Measurements from ENCODE around the gene GSAP. TPM values are rescaled to one million over a fixed set of nuclear protein-coding genes. Genes with fewer than 3 reads are reported as not detected.
"Not testable (repeated sequence)": the region's sequence is repeated elsewhere in the genome, so short reads cannot be mapped to it uniquely, and the experiment has no call there.

GSAP gene, protein sequence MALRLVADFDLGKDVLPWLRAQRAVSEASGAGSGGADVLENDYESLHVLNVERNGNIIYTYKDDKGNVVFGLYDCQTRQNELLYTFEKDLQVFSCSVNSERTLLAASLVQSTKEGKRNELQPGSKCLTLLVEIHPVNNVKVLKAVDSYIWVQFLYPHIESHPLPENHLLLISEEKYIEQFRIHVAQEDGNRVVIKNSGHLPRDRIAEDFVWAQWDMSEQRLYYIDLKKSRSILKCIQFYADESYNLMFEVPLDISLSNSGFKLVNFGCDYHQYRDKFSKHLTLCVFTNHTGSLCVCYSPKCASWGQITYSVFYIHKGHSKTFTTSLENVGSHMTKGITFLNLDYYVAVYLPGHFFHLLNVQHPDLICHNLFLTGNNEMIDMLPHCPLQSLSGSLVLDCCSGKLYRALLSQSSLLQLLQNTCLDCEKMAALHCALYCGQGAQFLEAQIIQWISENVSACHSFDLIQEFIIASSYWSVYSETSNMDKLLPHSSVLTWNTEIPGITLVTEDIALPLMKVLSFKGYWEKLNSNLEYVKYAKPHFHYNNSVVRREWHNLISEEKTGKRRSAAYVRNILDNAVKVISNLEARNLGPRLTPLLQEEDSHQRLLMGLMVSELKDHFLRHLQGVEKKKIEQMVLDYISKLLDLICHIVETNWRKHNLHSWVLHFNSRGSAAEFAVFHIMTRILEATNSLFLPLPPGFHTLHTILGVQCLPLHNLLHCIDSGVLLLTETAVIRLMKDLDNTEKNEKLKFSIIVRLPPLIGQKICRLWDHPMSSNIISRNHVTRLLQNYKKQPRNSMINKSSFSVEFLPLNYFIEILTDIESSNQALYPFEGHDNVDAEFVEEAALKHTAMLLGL
- total RNA-seq: 10 to 100 TPM in 4 of 7 donors, 1 to 10 TPM in 3; 7.4 to 19.4 (median 11.2) TPM
- polyA plus RNA-seq: 10 to 100 TPM in 1 of 2 donors, 1 to 10 TPM in 1; 4.0 to 11.2 TPM
- long read RNA-seq, donor 1, partial matches to known transcripts: 6 of 14 reads
- long read RNA-seq, donor 1, other reads (novel, unspliced or antisense): 7 of 14 reads
- long read RNA-seq, donor 2, partial matches to known transcripts: 0 of 1 reads
- long read RNA-seq, donor 2, other reads (novel, unspliced or antisense): 0 of 1 reads
- long read RNA-seq, donor 3, transcript GSAP-201 (31 exons, 3,251 nt): major isoform, 7 of 14 reads
- long read RNA-seq, donor 3, partial matches to known transcripts: 0 of 14 reads
- long read RNA-seq, donor 3, other reads (novel, unspliced or antisense): 7 of 14 reads

- no peaks in the 10 kb centered on the region for H3K27me3 ChIP-seq
- TF ChIP-seq POLR2A (IDR thresholded peaks at IDR 0.05) (no peak), EP300 (IDR thresholded peaks at IDR 0.05) (no peak)
- TF ChIP-seq, protein P1, sequence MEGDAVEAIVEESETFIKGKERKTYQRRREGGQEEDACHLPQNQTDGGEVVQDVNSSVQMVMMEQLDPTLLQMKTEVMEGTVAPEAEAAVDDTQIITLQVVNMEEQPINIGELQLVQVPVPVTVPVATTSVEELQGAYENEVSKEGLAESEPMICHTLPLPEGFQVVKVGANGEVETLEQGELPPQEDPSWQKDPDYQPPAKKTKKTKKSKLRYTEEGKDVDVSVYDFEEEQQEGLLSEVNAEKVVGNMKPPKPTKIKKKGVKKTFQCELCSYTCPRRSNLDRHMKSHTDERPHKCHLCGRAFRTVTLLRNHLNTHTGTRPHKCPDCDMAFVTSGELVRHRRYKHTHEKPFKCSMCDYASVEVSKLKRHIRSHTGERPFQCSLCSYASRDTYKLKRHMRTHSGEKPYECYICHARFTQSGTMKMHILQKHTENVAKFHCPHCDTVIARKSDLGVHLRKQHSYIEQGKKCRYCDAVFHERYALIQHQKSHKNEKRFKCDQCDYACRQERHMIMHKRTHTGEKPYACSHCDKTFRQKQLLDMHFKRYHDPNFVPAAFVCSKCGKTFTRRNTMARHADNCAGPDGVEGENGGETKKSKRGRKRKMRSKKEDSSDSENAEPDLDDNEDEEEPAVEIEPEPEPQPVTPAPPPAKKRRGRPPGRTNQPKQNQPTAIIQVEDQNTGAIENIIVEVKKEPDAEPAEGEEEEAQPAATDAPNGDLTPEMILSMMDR (IDR thresholded peaks at IDR 0.05): no peak
- peak within 1 kb of the TSS; percentile 41 to 48 for H3K27ac ChIP-seq
- intact Hi-C loops (cut with DNase I): no loop called here
- H3K9me3 ChIP-seq: no peaks in the 10 kb centered on the region
- WGBS, 3 donors: 0 to 3% (median 1%) methylated on average over 21 to 93 of the region's 93 CpGs
- H3K4me3 ChIP-seq: peak within 1 kb of the TSS; percentile 77
- DNase-seq: peak; percentile 47 to 68 (median 56)
- no peaks in the 10 kb centered on the region for H3K36me3 ChIP-seq
- no peaks in the 10 kb centered on the region for H3K4me1 ChIP-seq (ENCODE audit: insufficient read depth)
These were observed at the start of gene GSAP for GRCh38 chr7:77415823-77416620. Gene GSAP (minus strand): TSS chr7:77416349. CDS start chr7:77416321, 28 bp downstream.

DNA sequence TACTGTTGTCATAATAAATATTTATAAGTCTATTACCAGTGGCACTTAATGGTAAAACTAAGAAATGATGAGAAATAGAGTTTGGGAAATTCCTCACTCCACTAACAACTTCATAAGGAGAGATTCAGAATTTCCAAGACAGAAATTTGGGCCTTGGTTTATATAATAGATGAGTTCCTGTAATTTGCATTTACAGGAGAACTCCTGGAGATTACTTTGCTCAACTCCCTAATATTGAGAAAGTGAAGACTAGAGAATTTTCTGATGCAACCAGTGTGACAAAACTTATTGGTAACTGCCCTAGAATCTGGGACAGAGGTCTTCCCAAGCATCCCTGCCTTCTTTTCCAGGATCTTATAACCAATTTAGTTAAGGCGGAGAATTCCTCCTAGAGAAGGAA lies 49.1 kb upstream of the GSAP start:
- Histone ChIP-seq H3K9me3 (no peaks in the 10 kb centered on the region), H3K36me3 (no peaks in the 10 kb centered on the region), H3K27ac (no peak overlapping the region), H3K4me1 (ENCODE audit: insufficient read depth) (no peaks in the 10 kb centered on the region), H3K4me3 (no peak overlapping the region), H3K27me3 (no peaks in the 10 kb centered on the region)
- WGBS, 3 donors: 100% methylated on average over 1 of the region's 1 CpG
- intact Hi-C loops (cut with DNase I): no loop called here
- TF ChIP-seq POLR2A (IDR thresholded peaks at IDR 0.05) (no peak), EP300 (IDR thresholded peaks at IDR 0.05) (no peak)
- TF ChIP-seq, protein P1 (IDR thresholded peaks at IDR 0.05): no peak
- DNase-seq: no peak

- Histone ChIP-seq H3K4me3 (no peak overlapping the region), H3K9me3 (no peaks in the 10 kb centered on the region), H3K36me3 (no peaks in the 10 kb centered on the region), H3K4me1 (ENCODE audit: insufficient read depth) (no peaks in the 10 kb centered on the region), H3K27me3 (no peaks in the 10 kb centered on the region), H3K27ac (no peak overlapping the region)
- DNase-seq: no peak
- WGBS, 3 donors: 85 to 90% (median 89%) methylated on average over 4 of the region's 4 CpGs
- TF ChIP-seq POLR2A (IDR thresholded peaks at IDR 0.05) (no peak), EP300 (IDR thresholded peaks at IDR 0.05) (no peak)
- TF ChIP-seq, protein P1 (IDR thresholded peaks at IDR 0.05): no peak
- intact Hi-C loops (cut with DNase I): no loop called here
These were observed 48.4 kb upstream of the GSAP start for GRCh38 chr7:77464589-77464988.

DNA sequence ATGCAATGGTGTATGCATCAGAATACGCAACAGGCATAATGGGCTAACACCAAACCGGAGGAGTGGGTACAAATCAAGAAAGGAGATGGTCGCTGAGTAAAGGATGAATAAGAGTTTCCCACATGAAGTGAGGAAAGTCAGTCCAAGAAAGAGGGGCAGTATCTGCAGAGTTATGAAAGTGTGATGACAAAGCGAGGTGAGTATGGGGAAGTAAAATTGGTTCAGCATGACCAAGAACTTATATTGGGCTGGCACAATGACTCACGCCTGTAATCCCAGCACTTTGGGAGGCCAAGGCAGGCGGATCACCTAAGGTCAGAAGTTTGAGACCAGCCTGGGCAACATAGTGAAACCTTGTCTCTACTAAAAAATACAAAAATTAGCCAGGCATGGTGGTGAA lies 47.5 kb upstream of the GSAP start:
- DNase-seq; H3K4me3 ChIP-seq; intact Hi-C loops (cut with DNase I); H3K27me3 ChIP-seq; H3K27ac ChIP-seq; H3K4me1 ChIP-seq (ENCODE audit: insufficient read depth); H3K9me3 ChIP-seq; H3K36me3 ChIP-seq: not testable (repeated sequence)
- WGBS, 3 donors: 86 to 88% (median 87%) methylated on average over 6 of the region's 6 CpGs

Measured in ovary (tissue), 10 donors.